Osteoblast (primary cell): ENCODE measurements around the gene VRK3. TPM values are rescaled to one million over a fixed set of nuclear protein-coding genes. Genes with fewer than 3 reads are reported as not detected.

Experiments
- DNase-seq: peaks from one replicate; pipeline ENCODE4 v3.0.0; 2011; ENCODE audit warnings: low spot score, mixed read lengths; ENCODE audit not compliant: insufficient read length; ENCODE audit errors: missing footprints
- H2AFZ ChIP-seq: 2 replicates; pipeline ENCODE4 v1.6.0; 2011; ENCODE audit warnings: mild to moderate bottlenecking, low read length
- H3K27ac ChIP-seq: 2 replicates; pipeline ENCODE4 v1.5.1; 2011; ENCODE audit warnings: mild to moderate bottlenecking, low read depth, low read length, moderate library complexity
- H3K27me3 ChIP-seq: 2 replicates; pipeline ENCODE4 v1.6.0; 2012; ENCODE audit warnings: mild to moderate bottlenecking, control low read depth, inconsistent platforms, low read length, moderate library complexity; ENCODE audit not compliant: insufficient read depth
- H3K36me3 ChIP-seq: 2 replicates; pipeline ENCODE4 v1.5.1; 2011; ENCODE audit warnings: mild to moderate bottlenecking, low read length, control low read depth, moderate library complexity; ENCODE audit not compliant: insufficient read depth
- H3K4me1 ChIP-seq: 2 replicates; pipeline ENCODE4 v1.5.1; 2011; ENCODE audit warnings: mild to moderate bottlenecking, low read length, control low read depth, moderate library complexity; ENCODE audit not compliant: insufficient read depth
- H3K4me2 ChIP-seq: 2 replicates; pipeline ENCODE4 v1.6.0; 2011; ENCODE audit warnings: mild to moderate bottlenecking, low read length; ENCODE audit not compliant: insufficient read depth
- H3K4me3 ChIP-seq: fragments of 200-600 bp; sonication (generic); 3 replicates; pipeline ENCODE4 v1.5.1; 2012; ENCODE audit warnings: mild to moderate bottlenecking, low read length, inconsistent platforms; ENCODE audit not compliant: insufficient read depth
- H3K79me2 ChIP-seq: 2 replicates; pipeline ENCODE4 v1.6.0; 2012; ENCODE audit warnings: mild to moderate bottlenecking, low read length, control low read depth, inconsistent platforms; ENCODE audit not compliant: insufficient read depth
- H3K9me3 ChIP-seq: 2 replicates; pipeline ENCODE4 v1.5.1; 2011; ENCODE audit warnings: low read depth, low read length, control low read depth
- H4K20me1 ChIP-seq: 2 replicates; pipeline ENCODE4 v1.6.0; 2012; ENCODE audit warnings: mild to moderate bottlenecking, low read length, control low read depth; ENCODE audit not compliant: insufficient read depth
- total RNA-seq: library from RNA; depleted of rRNA; stranded (reverse); fragments of >200 nt; gene quantifications from 2 replicates; pipeline ENCODE4 v1.2.3, GENCODE V29; 2012
- TF ChIP-seq, protein P1 (sequence below): IDR thresholded peaks from 2 replicates; pipeline ENCODE4 v1.5.1; 2011; ENCODE audit warnings: mild to moderate bottlenecking, low read depth, low read length, moderate library complexity; ENCODE audit errors: extremely low read depth

VRK3 gene
- total RNA-seq, 1 donor, result 24.2 TPM

- H3K36me3 ChIP-seq, result no peaks in the 10 kb centered on the region
- H3K4me2 ChIP-seq, result no peak overlapping the region
- H4K20me1 ChIP-seq, result no peaks in the 10 kb centered on the region
- H2AFZ ChIP-seq, result no peak overlapping the region
- no peak overlapping the region for H3K27ac ChIP-seq
- DNase-seq, result no peak
- H3K79me2 ChIP-seq, result no peaks in the 10 kb centered on the region
- peaks cover 65% of the 10 kb centered on the region for H3K27me3 ChIP-seq
- H3K4me3 ChIP-seq, result no peak overlapping the region
- TF ChIP-seq, protein P1, sequence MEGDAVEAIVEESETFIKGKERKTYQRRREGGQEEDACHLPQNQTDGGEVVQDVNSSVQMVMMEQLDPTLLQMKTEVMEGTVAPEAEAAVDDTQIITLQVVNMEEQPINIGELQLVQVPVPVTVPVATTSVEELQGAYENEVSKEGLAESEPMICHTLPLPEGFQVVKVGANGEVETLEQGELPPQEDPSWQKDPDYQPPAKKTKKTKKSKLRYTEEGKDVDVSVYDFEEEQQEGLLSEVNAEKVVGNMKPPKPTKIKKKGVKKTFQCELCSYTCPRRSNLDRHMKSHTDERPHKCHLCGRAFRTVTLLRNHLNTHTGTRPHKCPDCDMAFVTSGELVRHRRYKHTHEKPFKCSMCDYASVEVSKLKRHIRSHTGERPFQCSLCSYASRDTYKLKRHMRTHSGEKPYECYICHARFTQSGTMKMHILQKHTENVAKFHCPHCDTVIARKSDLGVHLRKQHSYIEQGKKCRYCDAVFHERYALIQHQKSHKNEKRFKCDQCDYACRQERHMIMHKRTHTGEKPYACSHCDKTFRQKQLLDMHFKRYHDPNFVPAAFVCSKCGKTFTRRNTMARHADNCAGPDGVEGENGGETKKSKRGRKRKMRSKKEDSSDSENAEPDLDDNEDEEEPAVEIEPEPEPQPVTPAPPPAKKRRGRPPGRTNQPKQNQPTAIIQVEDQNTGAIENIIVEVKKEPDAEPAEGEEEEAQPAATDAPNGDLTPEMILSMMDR, result no peak
- no peaks in the 10 kb centered on the region for H3K4me1 ChIP-seq
- no peaks in the 10 kb centered on the region for H3K9me3 ChIP-seq
Measured at GRCh38 chr19:49953416-49953815, 71.8 kb downstream of the VRK3 start.

GRCh38 chr19:49952906-49953305 lies 72.3 kb downstream of the VRK3 start:
- no peak overlapping the region for H2AFZ ChIP-seq
- H3K4me3 ChIP-seq, result no peak overlapping the region
- no peaks in the 10 kb centered on the region for H3K79me2 ChIP-seq
- peaks cover 62% of the 10 kb centered on the region for H3K27me3 ChIP-seq
- H3K27ac ChIP-seq, result no peak overlapping the region
- no peaks in the 10 kb centered on the region for H3K36me3 ChIP-seq
- TF ChIP-seq, protein P1, result no peak
- no peaks in the 10 kb centered on the region for H4K20me1 ChIP-seq
- H3K4me1 ChIP-seq, result no peaks in the 10 kb centered on the region
- no peak for DNase-seq
- H3K4me2 ChIP-seq, result no peak overlapping the region
- no peaks in the 10 kb centered on the region for H3K9me3 ChIP-seq

GRCh38 chr19:49952479-49952836 lies 72.7 kb downstream of the VRK3 start:
- no peaks in the 10 kb centered on the region for H3K79me2 ChIP-seq
- no peaks in the 10 kb centered on the region for H3K4me1 ChIP-seq
- H3K9me3 ChIP-seq, result no peaks in the 10 kb centered on the region
- no peak overlapping the region for H3K4me3 ChIP-seq
- no peaks in the 10 kb centered on the region for H3K36me3 ChIP-seq
- H3K27ac ChIP-seq, result no peak overlapping the region
- peaks cover 59% of the 10 kb centered on the region for H3K27me3 ChIP-seq
- DNase-seq, result no peak
- H4K20me1 ChIP-seq, result no peaks in the 10 kb centered on the region
- TF ChIP-seq, protein P1, result no peak
- no peak overlapping the region for H2AFZ ChIP-seq
- H3K4me2 ChIP-seq, result no peak overlapping the region

DNA sequence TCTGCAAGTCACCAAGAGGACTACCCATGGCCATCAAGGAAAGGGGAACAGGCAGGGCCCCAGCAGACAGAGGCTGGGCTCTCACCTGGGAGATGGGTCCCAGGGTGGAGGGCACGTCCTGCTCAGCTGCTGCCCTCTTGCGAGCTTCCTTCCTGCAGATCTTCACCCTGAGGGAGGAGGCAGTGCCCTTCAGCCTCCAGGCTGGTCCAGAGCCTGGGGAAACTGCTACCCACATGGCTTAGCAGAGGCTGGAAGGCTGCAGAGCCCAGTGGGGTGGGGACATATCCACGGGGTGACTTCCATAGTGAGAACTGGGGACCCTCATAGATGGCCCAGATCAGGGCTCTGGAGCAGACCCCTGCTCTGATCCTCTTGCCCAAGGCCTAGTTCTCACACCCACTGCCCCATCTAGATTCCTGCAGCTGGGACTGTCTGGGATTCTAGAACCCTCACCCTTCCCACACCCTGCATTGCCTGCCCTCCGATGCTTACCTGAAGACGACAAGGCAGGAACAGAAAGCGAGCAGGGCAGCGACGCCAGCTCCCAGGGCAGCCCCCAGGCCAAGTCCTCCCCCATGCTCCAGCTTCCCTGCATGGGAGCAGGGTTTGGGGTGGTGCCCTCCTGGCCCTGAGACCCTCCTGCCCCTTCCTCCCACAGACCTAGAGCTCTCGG lies 73.2 kb downstream of the VRK3 start:
- Histone ChIP-seq H3K4me2 (no peak overlapping the region), H3K27ac (no peak overlapping the region), H2AFZ (no peak overlapping the region), H3K9me3 (no peaks in the 10 kb centered on the region), H3K4me1 (no peaks in the 10 kb centered on the region), H3K36me3 (no peaks in the 10 kb centered on the region), H3K27me3 (peaks cover 55% of the 10 kb centered on the region), H3K79me2 (no peaks in the 10 kb centered on the region), H4K20me1 (no peaks in the 10 kb centered on the region), H3K4me3 (no peak overlapping the region)
- no peak for DNase-seq
- TF ChIP-seq, protein P1, result no peak
